Measurements from ENCODE around the gene POLA2.

DNA sequence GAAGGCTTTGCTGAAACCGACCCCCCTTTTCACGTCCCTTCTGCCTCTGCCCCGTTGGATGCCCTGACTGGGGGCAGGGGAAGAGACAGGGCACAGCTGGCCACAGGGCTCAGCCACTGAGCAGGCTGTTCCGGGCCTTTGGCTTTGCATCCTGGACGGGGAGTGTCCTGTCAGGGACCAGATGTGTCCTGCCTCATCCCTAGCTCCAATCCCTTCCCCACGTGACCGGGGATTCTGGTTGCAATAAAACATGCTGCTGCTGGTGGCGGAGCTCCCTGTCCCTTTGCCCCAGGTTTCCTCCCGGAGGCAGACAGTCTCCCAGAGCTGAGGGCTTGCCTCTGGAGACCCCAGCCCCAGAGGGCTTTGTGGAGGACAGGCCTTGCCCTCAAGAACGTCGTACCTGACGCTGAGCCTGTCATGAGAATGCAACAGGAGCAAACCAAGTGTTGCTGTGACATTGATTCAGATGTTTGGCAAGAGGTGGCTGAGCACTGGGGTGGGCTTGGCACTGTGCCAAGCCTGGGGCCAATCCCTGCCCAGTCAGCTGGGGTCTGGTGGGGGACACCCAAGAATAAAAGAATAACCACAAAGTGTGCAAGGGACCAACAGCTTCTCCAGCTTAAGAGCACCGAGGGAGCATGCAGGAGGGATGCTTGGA is 60.2 kb downstream of the POLA2 start:
- TF ChIP-seq, protein P1, sequence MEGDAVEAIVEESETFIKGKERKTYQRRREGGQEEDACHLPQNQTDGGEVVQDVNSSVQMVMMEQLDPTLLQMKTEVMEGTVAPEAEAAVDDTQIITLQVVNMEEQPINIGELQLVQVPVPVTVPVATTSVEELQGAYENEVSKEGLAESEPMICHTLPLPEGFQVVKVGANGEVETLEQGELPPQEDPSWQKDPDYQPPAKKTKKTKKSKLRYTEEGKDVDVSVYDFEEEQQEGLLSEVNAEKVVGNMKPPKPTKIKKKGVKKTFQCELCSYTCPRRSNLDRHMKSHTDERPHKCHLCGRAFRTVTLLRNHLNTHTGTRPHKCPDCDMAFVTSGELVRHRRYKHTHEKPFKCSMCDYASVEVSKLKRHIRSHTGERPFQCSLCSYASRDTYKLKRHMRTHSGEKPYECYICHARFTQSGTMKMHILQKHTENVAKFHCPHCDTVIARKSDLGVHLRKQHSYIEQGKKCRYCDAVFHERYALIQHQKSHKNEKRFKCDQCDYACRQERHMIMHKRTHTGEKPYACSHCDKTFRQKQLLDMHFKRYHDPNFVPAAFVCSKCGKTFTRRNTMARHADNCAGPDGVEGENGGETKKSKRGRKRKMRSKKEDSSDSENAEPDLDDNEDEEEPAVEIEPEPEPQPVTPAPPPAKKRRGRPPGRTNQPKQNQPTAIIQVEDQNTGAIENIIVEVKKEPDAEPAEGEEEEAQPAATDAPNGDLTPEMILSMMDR (IDR thresholded peaks at IDR 0.05) = no peak
- TF ChIP-seq POLR2AphosphoS5 (IDR thresholded peaks at IDR 0.05; ENCODE audit: low read depth, low read length) = no peak
- TF ChIP-seq TCF7L2 (IDR thresholded peaks at IDR 0.05; ENCODE audit: low read depth, low read length) = no peak
- TF ChIP-seq, protein P2, sequence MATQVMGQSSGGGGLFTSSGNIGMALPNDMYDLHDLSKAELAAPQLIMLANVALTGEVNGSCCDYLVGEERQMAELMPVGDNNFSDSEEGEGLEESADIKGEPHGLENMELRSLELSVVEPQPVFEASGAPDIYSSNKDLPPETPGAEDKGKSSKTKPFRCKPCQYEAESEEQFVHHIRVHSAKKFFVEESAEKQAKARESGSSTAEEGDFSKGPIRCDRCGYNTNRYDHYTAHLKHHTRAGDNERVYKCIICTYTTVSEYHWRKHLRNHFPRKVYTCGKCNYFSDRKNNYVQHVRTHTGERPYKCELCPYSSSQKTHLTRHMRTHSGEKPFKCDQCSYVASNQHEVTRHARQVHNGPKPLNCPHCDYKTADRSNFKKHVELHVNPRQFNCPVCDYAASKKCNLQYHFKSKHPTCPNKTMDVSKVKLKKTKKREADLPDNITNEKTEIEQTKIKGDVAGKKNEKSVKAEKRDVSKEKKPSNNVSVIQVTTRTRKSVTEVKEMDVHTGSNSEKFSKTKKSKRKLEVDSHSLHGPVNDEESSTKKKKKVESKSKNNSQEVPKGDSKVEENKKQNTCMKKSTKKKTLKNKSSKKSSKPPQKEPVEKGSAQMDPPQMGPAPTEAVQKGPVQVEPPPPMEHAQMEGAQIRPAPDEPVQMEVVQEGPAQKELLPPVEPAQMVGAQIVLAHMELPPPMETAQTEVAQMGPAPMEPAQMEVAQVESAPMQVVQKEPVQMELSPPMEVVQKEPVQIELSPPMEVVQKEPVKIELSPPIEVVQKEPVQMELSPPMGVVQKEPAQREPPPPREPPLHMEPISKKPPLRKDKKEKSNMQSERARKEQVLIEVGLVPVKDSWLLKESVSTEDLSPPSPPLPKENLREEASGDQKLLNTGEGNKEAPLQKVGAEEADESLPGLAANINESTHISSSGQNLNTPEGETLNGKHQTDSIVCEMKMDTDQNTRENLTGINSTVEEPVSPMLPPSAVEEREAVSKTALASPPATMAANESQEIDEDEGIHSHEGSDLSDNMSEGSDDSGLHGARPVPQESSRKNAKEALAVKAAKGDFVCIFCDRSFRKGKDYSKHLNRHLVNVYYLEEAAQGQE (IDR thresholded peaks at IDR 0.05; ENCODE audit: insufficient read depth in 1 of 2, low read depth in 2 of 2, low read length in 1 of 2) = no peak
- no peak for TF ChIP-seq SIN3A (IDR thresholded peaks at IDR 0.05; ENCODE audit: borderline replicate concordance, insufficient read depth, low read depth, low read length)

Data from Panc1 (cell line).